Measurements from ENCODE around the gene ELOVL7. TPM values are rescaled to one million over a fixed set of nuclear protein-coding genes. Genes with fewer than 3 reads are reported as not detected.
A peak's percentile ranks its signal among the peaks of the same experiment; 100 is the strongest.
"Not testable (repeated sequence)": the region's sequence is repeated elsewhere in the genome, so short reads cannot be mapped to it uniquely, and the experiment has no call there.

Gene ELOVL7
- total RNA-seq, 4 donors from 2014 or later: 1.2 to 17.1 (median 14.4) TPM

DNA sequence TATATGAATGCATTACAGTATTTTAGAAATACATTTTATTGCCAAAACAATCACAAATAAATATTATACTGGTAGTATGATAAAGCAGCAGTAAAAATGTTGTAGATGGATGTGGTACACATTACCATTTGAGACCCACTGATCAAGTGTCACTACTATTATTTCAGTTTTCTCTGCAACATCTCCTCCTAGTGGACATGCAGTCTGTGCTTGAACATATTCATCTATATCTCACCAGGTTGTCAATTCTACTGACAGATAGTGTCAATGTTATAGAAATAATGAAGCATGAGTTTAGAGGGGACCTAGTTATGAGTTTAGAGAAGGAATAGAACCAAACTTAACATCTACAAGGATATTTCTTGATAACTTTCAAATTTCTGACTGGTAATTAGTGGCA, 39.2 kb upstream of the ELOVL7 start:
- in situ Hi-C loops (cut with MboI; ENCODE audit: low pct_ligation_motif_present in 1 of 4, low pct_unique_long_range_greater_than_20kb in 1 of 4, low sequenced_read_pairs in 3 of 4) (no loop called here), intact Hi-C loops (cut with DNase I; ENCODE audit: low total_unique reads) (no loop called here)
- DNase-seq: no peak
- Histone ChIP-seq H3K27me3 (no peaks in the 10 kb centered on the region), H3K36me3 (peaks cover 0 to 3% (median 0%) of the 10 kb centered on the region in 4 donors), H3K4me3 (no peak overlapping the region), H3K27ac (no peak overlapping the region), H3K9me3 (peaks cover 0 to 3% of the 10 kb centered on the region in 2 donors), H3K4me1 (no peaks in the 10 kb centered on the region)
- TF ChIP-seq POLR2AphosphoS5 (IDR thresholded peaks at IDR 0.05): no peak
- TF ChIP-seq POLR2A (IDR thresholded peaks at IDR 0.05): no peak
- TF ChIP-seq, protein P1, sequence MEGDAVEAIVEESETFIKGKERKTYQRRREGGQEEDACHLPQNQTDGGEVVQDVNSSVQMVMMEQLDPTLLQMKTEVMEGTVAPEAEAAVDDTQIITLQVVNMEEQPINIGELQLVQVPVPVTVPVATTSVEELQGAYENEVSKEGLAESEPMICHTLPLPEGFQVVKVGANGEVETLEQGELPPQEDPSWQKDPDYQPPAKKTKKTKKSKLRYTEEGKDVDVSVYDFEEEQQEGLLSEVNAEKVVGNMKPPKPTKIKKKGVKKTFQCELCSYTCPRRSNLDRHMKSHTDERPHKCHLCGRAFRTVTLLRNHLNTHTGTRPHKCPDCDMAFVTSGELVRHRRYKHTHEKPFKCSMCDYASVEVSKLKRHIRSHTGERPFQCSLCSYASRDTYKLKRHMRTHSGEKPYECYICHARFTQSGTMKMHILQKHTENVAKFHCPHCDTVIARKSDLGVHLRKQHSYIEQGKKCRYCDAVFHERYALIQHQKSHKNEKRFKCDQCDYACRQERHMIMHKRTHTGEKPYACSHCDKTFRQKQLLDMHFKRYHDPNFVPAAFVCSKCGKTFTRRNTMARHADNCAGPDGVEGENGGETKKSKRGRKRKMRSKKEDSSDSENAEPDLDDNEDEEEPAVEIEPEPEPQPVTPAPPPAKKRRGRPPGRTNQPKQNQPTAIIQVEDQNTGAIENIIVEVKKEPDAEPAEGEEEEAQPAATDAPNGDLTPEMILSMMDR (IDR thresholded peaks at IDR 0.05): peak in 4 of 5 experiments; percentile 28 to 42 (median 34)

DNA sequence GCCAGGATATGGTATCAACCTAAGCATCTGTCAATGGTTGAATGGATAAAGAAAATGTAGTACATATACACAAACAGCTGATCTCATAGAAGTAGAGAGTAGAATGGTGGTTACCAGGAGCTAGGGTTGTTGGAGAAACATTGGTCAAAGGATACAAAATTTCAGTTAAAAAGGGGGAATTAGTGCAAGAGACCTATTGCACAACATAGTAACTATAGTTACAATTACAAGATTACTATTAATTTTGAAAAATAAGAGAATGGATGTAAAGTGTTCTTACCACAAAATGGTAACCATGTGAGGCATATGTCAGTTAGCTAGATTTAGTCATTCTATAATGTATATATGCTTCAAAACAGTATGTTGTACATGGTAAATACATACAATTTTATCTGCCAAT, 28.8 kb upstream of the ELOVL7 start:
- H3K36me3 ChIP-seq: no peaks in the 10 kb centered on the region
- in situ Hi-C loops (cut with MboI; ENCODE audit: low pct_ligation_motif_present in 1 of 4, low pct_unique_long_range_greater_than_20kb in 1 of 4, low sequenced_read_pairs in 3 of 4): no loop called here

DNA sequence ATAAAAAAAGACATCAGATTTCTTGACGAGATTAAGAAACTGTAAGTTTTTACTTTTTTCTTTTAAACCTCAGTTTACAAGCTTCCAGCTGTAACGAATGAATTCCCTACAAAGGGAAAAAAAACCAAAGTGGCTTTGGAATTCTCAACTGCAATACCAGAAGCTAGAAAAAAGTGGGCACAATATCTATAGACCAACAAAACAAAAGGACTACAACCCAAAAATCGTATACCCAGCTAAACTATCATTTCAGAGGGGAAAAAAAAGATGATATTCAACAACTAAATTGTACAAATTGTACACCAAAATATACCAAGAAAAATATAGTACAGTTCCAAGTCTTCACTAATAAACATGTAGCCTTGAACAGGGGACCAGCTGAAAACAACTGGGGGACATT, 26.8 kb upstream of the ELOVL7 start:
- Histone ChIP-seq H3K4me3 (no peak overlapping the region), H3K9me3 (peaks cover 7 to 9% of the 10 kb centered on the region in 2 donors), H3K27me3 (no peaks in the 10 kb centered on the region), H3K36me3 (no peaks in the 10 kb centered on the region), H3K27ac (no peak overlapping the region), H3K4me1 (no peaks in the 10 kb centered on the region)
- TF ChIP-seq POLR2AphosphoS5 (IDR thresholded peaks at IDR 0.05) (no peak), EP300 (IDR thresholded peaks at IDR 0.05; ENCODE audit: low read depth) (no peak), POLR2A (IDR thresholded peaks at IDR 0.05) (no peak)
- TF ChIP-seq, protein P1 (IDR thresholded peaks at IDR 0.05): no peak
- no peak for DNase-seq
- in situ Hi-C loops (cut with MboI; ENCODE audit: low pct_ligation_motif_present in 1 of 4, low pct_unique_long_range_greater_than_20kb in 1 of 4, low sequenced_read_pairs in 3 of 4): no loop called here
- WGBS, 2 donors (ENCODE audit: low coverage in 1 of 2): 92 to 94% methylated on average over 3 of the region's 3 CpGs
- intact Hi-C loops (cut with DNase I; ENCODE audit: low total_unique reads): no loop called here

More for the DNA sequence above, 28.8 kb upstream of the ELOVL7 start:
- no peaks in the 10 kb centered on the region for H3K4me1 ChIP-seq
- intact Hi-C loops (cut with DNase I; ENCODE audit: low total_unique reads): no loop called here
- no peak overlapping the region for H3K4me3 ChIP-seq
- TF ChIP-seq POLR2A (IDR thresholded peaks at IDR 0.05) (no peak), POLR2AphosphoS5 (IDR thresholded peaks at IDR 0.05) (no peak), EP300 (IDR thresholded peaks at IDR 0.05; ENCODE audit: low read depth) (no peak)
- TF ChIP-seq, protein P1 (IDR thresholded peaks at IDR 0.05): no peak
- DNase-seq: no peak
- no peaks in the 10 kb centered on the region for H3K27me3 ChIP-seq
- peaks cover 7 to 9% of the 10 kb centered on the region in 2 donors for H3K9me3 ChIP-seq
- H3K27ac ChIP-seq: no peak overlapping the region

DNA sequence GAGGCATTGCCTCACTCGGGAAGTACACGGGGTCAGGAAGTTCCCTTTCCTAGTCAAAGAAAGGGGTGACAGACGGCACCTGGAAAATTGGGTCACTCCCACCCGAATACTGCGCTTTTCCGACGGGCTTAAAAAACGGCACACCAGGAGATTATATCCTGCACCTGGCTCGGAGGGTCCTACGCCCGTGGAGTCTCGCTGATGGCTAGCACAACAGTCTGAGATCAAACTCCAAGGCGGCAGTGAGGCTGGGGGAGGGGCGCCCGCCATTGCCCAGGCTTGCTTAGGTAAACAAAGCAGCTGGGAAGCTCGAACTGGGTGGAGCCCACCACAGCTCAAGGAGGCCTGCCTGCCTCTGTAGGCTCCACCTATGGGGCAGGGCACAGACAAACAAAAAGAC, 16.5 kb upstream of the ELOVL7 start:
- H3K4me3 ChIP-seq; H3K27ac ChIP-seq; DNase-seq; in situ Hi-C loops (cut with MboI; ENCODE audit: low pct_ligation_motif_present in 1 of 4, low pct_unique_long_range_greater_than_20kb in 1 of 4, low sequenced_read_pairs in 3 of 4); intact Hi-C loops (cut with DNase I; ENCODE audit: low total_unique reads); H3K4me1 ChIP-seq; H3K36me3 ChIP-seq; H3K27me3 ChIP-seq; H3K9me3 ChIP-seq: not testable (repeated sequence)
- 91 to 100% methylated on average over 3 to 16 of the region's 16 CpGs for WGBS, 2 donors (ENCODE audit: low coverage in 1 of 2)

- 96 to 100% methylated on average over 1 of the region's 1 CpG for WGBS, 2 donors (ENCODE audit: low coverage in 1 of 2)
- H3K4me1 ChIP-seq: no peaks in the 10 kb centered on the region
- intact Hi-C loops (cut with DNase I; ENCODE audit: low total_unique reads): no loop called here
- H3K27me3 ChIP-seq: no peaks in the 10 kb centered on the region
- no peaks in the 10 kb centered on the region for H3K36me3 ChIP-seq
- in situ Hi-C loops (cut with MboI; ENCODE audit: low pct_ligation_motif_present in 1 of 4, low pct_unique_long_range_greater_than_20kb in 1 of 4, low sequenced_read_pairs in 3 of 4): no loop called here
- TF ChIP-seq POLR2AphosphoS5 (IDR thresholded peaks at IDR 0.05) (no peak), POLR2A (IDR thresholded peaks at IDR 0.05) (no peak), EP300 (IDR thresholded peaks at IDR 0.05; ENCODE audit: low read depth) (no peak)
- TF ChIP-seq, protein P1 (IDR thresholded peaks at IDR 0.05): no peak
- DNase-seq: no peak
- no peaks in the 10 kb centered on the region for H3K9me3 ChIP-seq
- H3K27ac ChIP-seq: no peak overlapping the region
- H3K4me3 ChIP-seq: no peak overlapping the region
Observed at GRCh38 chr5:60856066-60856465, 12.0 kb upstream of the ELOVL7 start.
